ENCODE data around the gene SLC15A2. TPM values are rescaled to one million over a fixed set of nuclear protein-coding genes. Genes with fewer than 3 reads are reported as not detected.

Gene SLC15A2
- total RNA-seq, 1 experiment from 2014 or later: 2.4 TPM

DNA sequence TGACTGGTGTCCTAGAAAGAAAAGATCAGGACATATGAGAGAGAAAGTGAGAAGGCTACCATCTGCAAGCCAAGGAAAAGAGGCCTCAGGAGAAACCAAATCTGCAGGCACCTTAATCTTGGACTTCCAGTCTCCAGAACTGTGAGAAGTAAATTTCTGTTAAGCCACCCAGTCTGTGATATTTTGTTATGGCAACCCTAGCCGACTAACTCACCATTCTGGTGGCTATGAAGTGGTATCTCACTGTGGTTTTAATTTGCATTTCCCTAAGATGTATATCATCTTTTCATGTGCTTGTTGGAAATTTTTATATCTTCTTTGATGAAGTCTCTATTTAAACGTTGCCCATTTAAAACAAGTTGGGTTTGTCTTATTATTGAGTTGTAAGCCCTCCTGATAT lies 87.3 kb downstream of the SLC15A2 start:
- H4K20me1 ChIP-seq (ENCODE audit: control insufficient read depth, insufficient read depth, insufficient read length): no peaks in the 10 kb centered on the region
- no peak overlapping the region for H3K14ac ChIP-seq (ENCODE audit: insufficient read depth, low read length)
- H3K79me1 ChIP-seq (ENCODE audit: insufficient read depth, low read depth, low read length, poor library complexity, severe bottlenecking): no peaks in the 10 kb centered on the region
- no peak overlapping the region for H2BK120ac ChIP-seq (ENCODE audit: low read depth, low read length, poor library complexity, severe bottlenecking)
- no peak overlapping the region for H2AFZ ChIP-seq (ENCODE audit: low read length)
- no peaks in the 10 kb centered on the region for H3K4me1 ChIP-seq (ENCODE audit: insufficient read depth, low read length)
- H3K4ac ChIP-seq (ENCODE audit: low read depth, low read length): no peak overlapping the region
- TF ChIP-seq, protein P1, sequence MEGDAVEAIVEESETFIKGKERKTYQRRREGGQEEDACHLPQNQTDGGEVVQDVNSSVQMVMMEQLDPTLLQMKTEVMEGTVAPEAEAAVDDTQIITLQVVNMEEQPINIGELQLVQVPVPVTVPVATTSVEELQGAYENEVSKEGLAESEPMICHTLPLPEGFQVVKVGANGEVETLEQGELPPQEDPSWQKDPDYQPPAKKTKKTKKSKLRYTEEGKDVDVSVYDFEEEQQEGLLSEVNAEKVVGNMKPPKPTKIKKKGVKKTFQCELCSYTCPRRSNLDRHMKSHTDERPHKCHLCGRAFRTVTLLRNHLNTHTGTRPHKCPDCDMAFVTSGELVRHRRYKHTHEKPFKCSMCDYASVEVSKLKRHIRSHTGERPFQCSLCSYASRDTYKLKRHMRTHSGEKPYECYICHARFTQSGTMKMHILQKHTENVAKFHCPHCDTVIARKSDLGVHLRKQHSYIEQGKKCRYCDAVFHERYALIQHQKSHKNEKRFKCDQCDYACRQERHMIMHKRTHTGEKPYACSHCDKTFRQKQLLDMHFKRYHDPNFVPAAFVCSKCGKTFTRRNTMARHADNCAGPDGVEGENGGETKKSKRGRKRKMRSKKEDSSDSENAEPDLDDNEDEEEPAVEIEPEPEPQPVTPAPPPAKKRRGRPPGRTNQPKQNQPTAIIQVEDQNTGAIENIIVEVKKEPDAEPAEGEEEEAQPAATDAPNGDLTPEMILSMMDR (conservative IDR thresholded peaks at IDR 0.05): no peak
- H3K9ac ChIP-seq (ENCODE audit: extremely low read depth, insufficient read length, low read length): no peak overlapping the region
- H3K27me3 ChIP-seq (ENCODE audit: insufficient read depth, low read length): no peaks in the 10 kb centered on the region
- H3K56ac ChIP-seq (ENCODE audit: insufficient read length, low read depth, low read length): no peak overlapping the region
- no peak overlapping the region for H2BK15ac ChIP-seq (ENCODE audit: low read depth, low read length)
- Mint-ChIP-seq H3K27ac (no peak overlapping the region), H3K9me3 (peaks cover 15 to 22% of the 10 kb centered on the region in 2 experiments), H3K4me3 (no peak overlapping the region), H3K36me3 (ENCODE audit: insufficient read depth in 1 of 3, low read depth in 3 of 3) (peaks cover 7 to 24% (median 10%) of the 10 kb centered on the region in 3 experiments; a peak in 6 of 7 replicates), H3K27me3 (ENCODE audit: low read depth) (no peaks in the 10 kb centered on the region), H3K4me1 (no peaks in the 10 kb centered on the region)
- no peak overlapping the region for H2BK20ac ChIP-seq (ENCODE audit: low read depth, low read length, poor library complexity, severe bottlenecking)
- no peaks in the 10 kb centered on the region; the same call in 1 of the 2 replicates for H3K79me2 ChIP-seq (ENCODE audit: insufficient read depth, low read length)
- no peaks in the 10 kb centered on the region for H3K23me2 ChIP-seq (ENCODE audit: insufficient read length, low read depth, low read length, poor library complexity, severe bottlenecking)
- H4K8ac ChIP-seq (replicated peaks; ENCODE audit: insufficient read length, low read depth, low read length): no peak overlapping the region
- no peak for DNase-seq
- no peak overlapping the region for H2AK5ac ChIP-seq (ENCODE audit: insufficient read length, low read length)
- H2BK5ac ChIP-seq (ENCODE audit: insufficient read length, low read length): no peak overlapping the region
- no peak overlapping the region for H3K4me2 ChIP-seq (ENCODE audit: insufficient read depth, insufficient read length, low read length)
- H4K91ac ChIP-seq (ENCODE audit: insufficient read length, low read depth, low read length): no peak overlapping the region
- H3K9me3 ChIP-seq (ENCODE audit: control insufficient read depth, low read depth, low read length): no peaks in the 10 kb centered on the region
- H2BK12ac ChIP-seq (ENCODE audit: insufficient read length, low read depth, low read length): no peak overlapping the region
- H3K27ac ChIP-seq (ENCODE audit: insufficient read length, low read depth, low read length): no peak overlapping the region
- H4K5ac ChIP-seq (ENCODE audit: insufficient read length, low read depth, low read length): no peak overlapping the region
- no peak overlapping the region for H3T11ph ChIP-seq (ENCODE audit: low read length)
- no peak overlapping the region for H3K23ac ChIP-seq (ENCODE audit: insufficient read length, low read depth, low read length)
- WGBS (ENCODE audit: extremely low coverage, insufficient read length, low lambda C conversion rate): no CpG with 5 or more reads among the region's 2 CpGs
- no peak overlapping the region for H3K18ac ChIP-seq (ENCODE audit: insufficient read length, low read depth, low read length)

All from H9 (cell line).